ENCODE results near the gene VWA1.
"Not testable (repeated sequence)": the region's sequence is repeated elsewhere in the genome, so short reads cannot be mapped to it uniquely, and the experiment has no call there.

Gene VWA1

DNA sequence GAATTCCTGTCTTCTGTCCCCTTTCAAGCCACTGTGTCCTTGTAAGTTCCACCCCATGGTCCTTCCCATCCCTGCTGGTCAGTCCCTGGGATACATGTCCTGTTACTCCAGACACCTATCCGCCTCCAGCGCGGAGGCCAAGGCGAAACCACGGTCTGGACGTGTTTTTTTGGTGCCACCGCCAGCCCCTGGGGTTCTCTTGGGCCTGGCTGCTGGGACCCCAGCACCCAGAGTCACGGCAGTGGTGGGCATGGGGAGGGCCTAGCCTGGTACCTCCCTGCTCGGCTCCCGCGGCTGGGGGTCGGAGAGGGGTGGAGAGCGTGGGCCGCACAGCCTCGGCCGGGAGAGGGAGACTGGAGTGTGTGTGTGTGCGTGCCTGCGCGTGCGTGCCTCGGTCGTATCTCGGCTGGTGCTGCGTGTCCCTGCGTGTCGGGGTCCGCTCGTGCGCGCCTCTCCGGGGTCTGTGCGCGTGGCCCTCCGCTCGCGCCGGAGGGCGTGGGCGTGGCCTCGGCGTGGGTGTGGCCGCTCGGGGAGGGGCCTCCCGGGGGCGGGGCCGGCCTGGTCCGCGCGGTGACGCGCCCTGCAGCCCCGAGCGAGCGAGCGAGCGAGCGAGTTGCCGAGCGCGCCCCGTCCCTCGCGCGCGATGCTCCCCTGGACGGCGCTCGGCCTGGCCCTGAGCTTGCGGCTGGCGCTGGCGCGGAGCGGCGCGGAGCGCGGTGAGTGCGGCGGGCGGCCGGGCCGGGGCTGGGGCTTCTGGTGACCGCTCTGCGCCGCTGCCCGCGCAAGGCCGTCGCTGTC is at the start of gene VWA1:
TSS of gene VWA1 (plus strand) at position 585 of the 798 bp plus-strand sequence. CDS start at position 644, 59 bp downstream.
- DNase-seq: no peak

- DNase-seq: no peak
These were observed 49.6 kb upstream of the VWA1 start for GRCh38 chr1:1385931-1386330.

GRCh38 chr1:1387098-1388077 is 48.1 kb upstream of the VWA1 start:
- DNase-seq: no peak

DNA sequence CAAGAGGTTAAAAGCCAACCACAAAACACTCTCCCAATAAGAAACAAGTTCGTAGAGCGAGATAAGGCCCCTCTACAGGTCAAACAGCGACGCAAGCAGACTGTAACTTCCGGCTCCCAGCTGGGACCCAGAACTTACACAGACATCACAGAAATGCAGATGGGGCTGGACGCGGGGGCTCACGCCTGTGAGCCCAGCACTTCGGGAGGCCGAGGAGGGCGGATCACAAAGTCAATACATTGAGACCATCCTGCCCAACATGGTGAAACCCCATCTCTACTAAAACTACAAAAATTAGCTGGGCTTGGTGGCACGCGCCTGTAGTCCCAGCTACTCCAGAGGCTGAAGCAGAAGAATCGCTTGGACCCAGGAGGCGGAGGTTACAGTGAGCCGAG is 47.4 kb upstream of the VWA1 start:
- DNase-seq: no peak

- DNase-seq: no peak
These were observed 44.8 kb upstream of the VWA1 start for GRCh38 chr1:1390675-1391074.

DNA sequence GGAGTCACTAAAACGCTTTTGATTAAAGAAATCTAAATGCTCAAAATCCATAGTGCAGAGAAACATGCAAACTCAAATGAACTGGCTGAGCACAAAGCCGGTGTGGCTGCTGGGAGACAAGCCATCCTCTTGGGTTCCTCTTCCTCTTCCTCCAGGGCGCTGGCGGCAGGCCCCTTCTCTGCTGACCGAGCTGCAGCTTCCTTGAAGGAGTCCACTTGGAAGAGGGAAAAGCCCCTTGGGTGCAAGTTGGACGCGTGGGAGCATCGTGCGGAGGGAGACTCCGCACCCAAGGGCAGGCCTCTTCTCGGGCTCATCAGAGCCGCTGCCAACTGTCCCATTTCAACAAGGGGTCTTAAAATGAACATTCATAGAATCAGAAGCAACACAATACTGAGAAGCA is 44.3 kb upstream of the VWA1 start:
- DNase-seq: no peak

- no peak for DNase-seq
These were observed 42.5 kb upstream of the VWA1 start for GRCh38 chr1:1393014-1393413.

- no peak for DNase-seq
These were observed 42.1 kb upstream of the VWA1 start for GRCh38 chr1:1393428-1393827.

DNA sequence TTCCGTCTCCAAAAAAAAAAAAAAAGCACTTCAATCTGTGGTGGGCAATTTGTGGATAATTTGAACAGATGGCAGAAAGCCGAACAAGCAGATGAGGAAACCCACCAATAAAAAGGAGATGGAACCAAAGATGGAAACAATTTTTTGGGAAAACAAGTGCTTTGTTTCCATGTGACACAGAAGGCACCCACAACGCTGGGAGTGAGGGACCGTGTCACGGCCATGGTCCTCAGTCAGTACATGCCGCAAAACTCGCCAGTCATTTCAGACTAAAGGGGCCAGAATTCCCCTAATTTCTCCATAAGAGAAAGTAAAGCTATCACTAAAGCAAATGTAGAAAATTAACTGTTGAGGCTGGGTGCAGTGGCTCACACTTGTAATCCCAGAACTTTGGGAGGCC is 41.4 kb upstream of the VWA1 start:
- DNase-seq: no peak

DNA sequence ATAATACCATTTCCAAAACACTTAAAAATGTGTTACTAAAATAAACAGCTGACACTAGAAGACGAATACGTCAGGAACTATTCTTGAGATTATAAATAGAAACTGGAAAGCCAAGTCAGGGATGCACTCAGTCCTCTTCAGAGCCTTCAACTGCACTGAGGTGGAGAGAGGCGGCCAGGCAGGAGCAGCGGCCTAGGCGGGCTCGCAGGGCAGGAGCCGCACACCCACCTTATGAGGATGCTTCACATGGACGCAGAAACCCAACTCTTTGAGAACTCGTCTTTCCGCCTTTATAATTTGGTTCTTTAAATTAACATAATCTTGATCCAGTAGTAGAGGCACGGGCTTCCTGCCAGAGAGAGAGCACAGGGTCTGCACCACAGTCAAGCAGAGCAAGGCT is 40.3 kb upstream of the VWA1 start:
- no peak for DNase-seq

GRCh38 chr1:1397839-1398523 is 37.5 kb upstream of the VWA1 start:
- no peak for DNase-seq

DNA sequence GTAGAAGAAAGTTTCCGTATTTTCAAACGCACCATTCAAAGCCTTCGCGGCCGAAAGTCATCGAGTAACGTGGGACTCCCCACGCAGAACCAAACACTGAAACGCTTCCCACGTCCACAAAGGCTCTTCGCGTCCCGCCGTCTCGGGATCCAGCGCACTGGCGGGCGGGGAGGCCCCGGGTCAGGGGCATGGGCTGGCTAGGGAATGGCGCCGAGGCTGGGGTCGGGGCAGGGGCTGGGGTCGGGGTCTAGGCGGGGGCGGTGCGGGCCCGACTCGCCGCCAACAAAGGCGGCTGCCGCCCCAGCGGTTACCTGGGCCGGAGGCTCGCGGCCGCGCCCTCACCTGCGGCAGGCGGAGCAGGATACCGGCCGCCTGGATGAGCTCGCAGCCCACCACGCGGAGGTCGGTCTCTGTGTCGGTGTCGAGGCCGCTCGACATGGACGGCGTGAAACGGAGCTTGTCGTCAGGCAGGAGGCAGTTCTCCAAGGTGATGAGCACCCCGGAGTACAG is 36.8 kb upstream of the VWA1 start:
- no peak for DNase-seq

DNA sequence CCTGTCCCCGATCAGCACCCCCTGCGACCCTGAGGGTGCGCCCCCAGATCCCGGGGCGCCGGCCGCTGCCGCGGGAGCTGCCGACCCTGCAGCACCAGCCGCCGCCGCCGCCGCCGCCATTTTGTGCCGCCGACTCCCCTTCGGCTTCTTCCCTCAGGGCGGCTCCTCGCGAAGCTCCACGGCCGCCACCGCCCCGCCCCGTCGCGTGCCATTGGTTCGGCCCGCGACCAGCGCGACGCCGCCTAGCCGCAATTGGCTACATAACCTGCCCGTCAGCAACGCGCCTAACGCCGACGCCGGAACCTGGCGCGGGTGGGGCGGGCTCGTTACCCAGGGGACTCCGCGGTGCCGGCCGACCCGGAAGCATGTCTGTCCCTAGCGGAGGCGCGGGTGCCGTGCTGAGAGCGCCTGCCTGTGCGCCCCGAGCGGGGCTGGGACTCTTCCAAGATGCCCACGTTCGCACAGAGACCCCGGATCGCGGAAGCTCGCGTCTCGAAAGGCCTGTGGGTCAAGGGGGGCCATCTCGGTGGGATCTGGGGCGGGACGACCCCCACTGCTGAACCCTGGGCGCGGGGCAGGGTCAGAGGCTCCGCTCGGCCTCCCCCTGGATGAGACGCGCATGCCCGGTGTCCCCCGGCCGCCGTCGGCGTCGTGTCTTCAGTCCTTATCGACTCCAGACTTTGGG is 36.2 kb upstream of the VWA1 start, which contains the start of gene CCNL2:
TSS of gene CCNL2 (minus strand) at position 149 of the 685 bp plus-strand sequence. CDS start at position 120, 29 bp downstream.
- DNase-seq: peak; percentile 67

DNA sequence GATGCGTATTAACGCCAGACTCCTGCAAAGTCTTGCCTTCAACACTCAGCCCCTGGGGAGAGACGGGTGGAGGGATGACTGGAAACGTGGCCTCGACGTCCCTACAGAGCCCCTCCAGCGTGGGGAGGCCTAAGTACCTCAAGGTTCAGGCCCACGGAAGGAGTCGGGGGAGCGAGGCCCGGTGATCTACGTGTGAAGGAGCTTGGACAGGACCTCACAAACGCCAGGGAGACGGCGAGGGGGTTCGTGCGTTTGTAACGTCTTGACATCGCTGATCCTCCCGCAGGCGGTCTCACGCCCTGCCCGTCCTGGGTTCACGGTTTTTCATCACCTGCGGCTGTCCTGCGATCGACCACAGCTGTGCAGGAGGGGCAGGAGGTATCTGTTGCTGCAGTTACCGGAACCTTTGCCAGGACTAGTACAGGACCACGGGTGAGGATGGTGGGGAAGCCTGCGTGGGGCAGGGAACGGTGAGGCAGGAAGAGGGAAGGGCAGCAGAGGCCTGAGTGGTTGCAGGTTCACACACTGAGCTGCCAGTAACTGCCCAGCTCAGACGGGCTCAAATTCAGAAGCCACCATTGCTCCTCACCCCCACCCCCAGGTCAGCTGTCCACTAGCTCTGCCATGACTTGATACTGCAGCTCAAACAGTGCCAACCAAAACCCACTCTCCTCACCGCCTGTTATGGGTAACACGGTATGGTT is 35.5 kb upstream of the VWA1 start:
- no peak for DNase-seq

GRCh38 chr1:1400576-1401456 is 34.7 kb upstream of the VWA1 start:
- DNase-seq: no peak

DNA sequence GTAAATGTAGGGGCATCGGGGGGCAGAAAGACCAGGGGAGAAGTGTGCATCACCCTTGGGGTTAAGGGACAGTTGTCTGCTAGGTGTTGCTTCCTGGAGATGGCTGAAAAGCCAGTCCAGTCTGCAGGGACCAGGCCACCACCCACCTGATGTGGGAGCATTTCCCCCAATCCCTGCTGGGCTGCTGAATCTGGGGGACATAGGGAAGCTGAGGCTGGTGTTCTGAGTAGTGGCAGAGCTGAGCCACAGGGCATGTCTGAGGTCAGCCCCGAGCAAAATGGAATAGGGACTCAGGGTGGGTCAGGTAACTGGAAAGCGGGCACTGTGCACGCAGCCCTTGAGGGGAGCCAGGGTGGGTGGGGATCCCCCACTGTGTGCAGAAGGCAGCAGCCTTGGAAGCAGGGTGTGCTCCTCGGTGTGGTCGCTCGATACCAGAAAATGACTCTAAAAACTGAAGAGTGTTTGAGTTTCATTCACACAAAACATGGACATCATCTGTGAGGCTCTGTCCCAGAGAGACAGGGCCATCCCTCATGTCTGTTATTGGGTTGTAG is 34.0 kb upstream of the VWA1 start:
- DNase-seq: no peak

- DNase-seq: no peak
These were observed 33.2 kb upstream of the VWA1 start for GRCh38 chr1:1402072-1402900.

DNA sequence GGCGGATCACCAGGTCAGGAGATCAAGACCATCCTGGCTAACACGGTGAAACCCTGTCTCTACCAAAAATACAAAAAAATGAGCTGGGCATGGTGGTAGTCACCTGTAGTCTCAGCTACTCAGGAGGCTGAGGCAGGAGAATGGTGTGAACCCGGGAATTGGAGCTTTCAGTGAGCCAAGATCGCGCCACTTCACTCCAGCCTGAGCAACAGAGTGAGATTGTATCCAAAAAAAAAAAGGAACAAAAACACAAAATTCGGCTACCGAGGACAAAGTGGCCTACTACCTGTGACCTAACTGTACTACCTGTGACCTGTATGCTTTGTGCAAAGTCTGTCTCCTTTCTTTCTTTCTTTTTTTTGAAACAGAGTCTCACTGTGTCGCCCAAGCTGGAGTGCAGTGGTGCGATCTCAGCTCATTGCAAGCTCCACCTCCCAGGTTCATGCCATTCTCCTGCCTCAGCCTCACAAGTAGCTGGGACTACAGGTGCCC is 32.5 kb upstream of the VWA1 start:
- not testable (repeated sequence) for DNase-seq

GRCh38 chr1:1403653-1404052 is 31.8 kb upstream of the VWA1 start:
- no peak for DNase-seq

All from cortex of kidney (tissue), 1 donor.